ENCODE results near the gene MCF2L2. TPM values are rescaled to one million over a fixed set of nuclear protein-coding genes. Genes with fewer than 3 reads are reported as not detected.

Gene MCF2L2
- total and polyA plus RNA-seq, 2 donors (not counting 3 experiments of a cell fraction or from before 2014, with no cell fraction given) = 0.15 to 1.1 TPM

- FAIRE-seq = no peak
- Histone ChIP-seq H3K27ac (ENCODE audit: insufficient read depth, low read depth, low read length) (no peak overlapping the region), H4K20me1 (replicated peaks; ENCODE audit: control insufficient read depth, extremely low read depth, insufficient read depth, low read length) (no peaks in the 10 kb centered on the region), H3K36me3 (ENCODE audit: control insufficient read depth in 2 of 2, extremely low read depth in 1 of 2, insufficient read depth in 2 of 2, low read length in 2 of 2) (no peaks in the 10 kb centered on the region), H3K9me3 (replicated peaks; ENCODE audit: control insufficient read depth, insufficient read depth, low read length) (no peaks in the 10 kb centered on the region), H3K4me3 (replicated peaks in 1 of 3; ENCODE audit: insufficient read depth in 1 of 3, low read depth in 1 of 3, low read length in 3 of 3) (no peak overlapping the region), H3K9ac (replicated peaks; ENCODE audit: extremely low read depth, insufficient read depth, low read length) (no peak overlapping the region), H3K79me2 (ENCODE audit: control insufficient read depth, insufficient read depth, low read length) (no peaks in the 10 kb centered on the region), H3K4me1 (ENCODE audit: control insufficient read depth, extremely low read depth, insufficient read depth, low read length) (no peaks in the 10 kb centered on the region), H3K4me2 (ENCODE audit: insufficient read depth, low read length) (no peak overlapping the region), H3K9me1 (replicated peaks; ENCODE audit: control insufficient read depth, extremely low read depth, insufficient read depth, low read length) (no peaks in the 10 kb centered on the region), H3K27me3 (ENCODE audit: control insufficient read depth in 2 of 2, insufficient read depth in 2 of 2, low read length in 2 of 2) (peaks cover 6 to 14% of the 10 kb centered on the region in 2 experiments), H2AFZ (ENCODE audit: low read depth, low read length) (no peak overlapping the region)
- DNase-seq (ENCODE audit: low read depth, low spot score) = no peak
- TF ChIP-seq GATA2 (IDR thresholded peaks at IDR 0.05; ENCODE audit: insufficient read depth, insufficient read length, low read depth, low read length) = no peak
- TF ChIP-seq EZH2 (IDR thresholded peaks at IDR 0.05; ENCODE audit: borderline replicate concordance, low read depth, low read length, severe bottlenecking) = no peak
- ChIA-PET POLR2A (no interaction called here), CTCF (interaction anchor here (1.2 to 1.4 kb wide), 2 partner anchors 208 to 375 kb away, joined by 4 to 5 read pairs; no protein-coding TSS in a partner anchor)
- BruUV-seq (replicated peaks) = no TSS peak
- intact Hi-C loops (cut with micrococcal nuclease) (no loop called here), dilution Hi-C loops (cut with MboI; ENCODE audit: extremely low pct_ligation_motif_present, low sequenced_read_pairs) (no loop called here)
Observed at GRCh38 chr3:183392186-183393034, 36.0 kb downstream of the MCF2L2 start.

DNA sequence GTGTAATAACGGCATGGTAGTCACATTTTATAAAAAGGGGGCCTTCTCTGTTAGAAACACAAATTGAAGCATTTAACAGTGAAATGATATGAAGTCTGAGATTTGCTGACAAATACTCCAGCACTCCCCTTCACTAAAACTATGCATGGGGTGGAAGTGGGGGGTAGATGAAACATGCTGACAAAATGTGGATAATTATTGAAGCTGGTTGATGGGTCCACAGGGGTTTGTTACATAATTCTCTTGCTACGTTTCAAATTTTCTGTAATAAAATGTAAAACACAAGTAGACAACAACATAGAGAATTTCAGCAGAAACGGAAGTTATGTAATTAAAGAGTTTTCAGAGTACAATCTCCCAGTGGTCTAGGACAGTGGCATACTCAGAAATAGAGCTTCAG is 37.0 kb downstream of the MCF2L2 start:
- Histone ChIP-seq H3K9me1 (replicated peaks; ENCODE audit: control insufficient read depth, extremely low read depth, insufficient read depth, low read length) (no peaks in the 10 kb centered on the region), H3K9ac (replicated peaks; ENCODE audit: extremely low read depth, insufficient read depth, low read length) (no peak overlapping the region), H4K20me1 (replicated peaks; ENCODE audit: control insufficient read depth, extremely low read depth, insufficient read depth, low read length) (no peaks in the 10 kb centered on the region), H3K9me3 (replicated peaks; ENCODE audit: control insufficient read depth, insufficient read depth, low read length) (no peaks in the 10 kb centered on the region), H3K79me2 (ENCODE audit: control insufficient read depth, insufficient read depth, low read length) (no peaks in the 10 kb centered on the region), H3K4me1 (ENCODE audit: control insufficient read depth, extremely low read depth, insufficient read depth, low read length) (no peaks in the 10 kb centered on the region), H3K4me3 (replicated peaks in 1 of 3; ENCODE audit: insufficient read depth in 1 of 3, low read depth in 1 of 3, low read length in 3 of 3) (no peak overlapping the region), H3K27ac (ENCODE audit: insufficient read depth, low read depth, low read length) (no peak overlapping the region), H3K36me3 (ENCODE audit: control insufficient read depth in 2 of 2, extremely low read depth in 1 of 2, insufficient read depth in 2 of 2, low read length in 2 of 2) (no peaks in the 10 kb centered on the region), H2AFZ (ENCODE audit: low read depth, low read length) (no peak overlapping the region), H3K4me2 (ENCODE audit: insufficient read depth, low read length) (no peak overlapping the region), H3K27me3 (ENCODE audit: control insufficient read depth in 2 of 2, insufficient read depth in 2 of 2, low read length in 2 of 2) (peaks cover 4 to 10% of the 10 kb centered on the region in 2 experiments)
- CTCF ChIA-PET = interaction anchor here (1.1 to 1.4 kb wide), 3 partner anchors 88 to 376 kb away, joined by 4 to 5 read pairs (median 4); no protein-coding TSS in a partner anchor
- intact Hi-C loops (cut with micrococcal nuclease) (no loop called here), dilution Hi-C loops (cut with MboI; ENCODE audit: extremely low pct_ligation_motif_present, low sequenced_read_pairs) (no loop called here)
- TF ChIP-seq MAX (IDR thresholded peaks at IDR 0.05; ENCODE audit: insufficient read depth, insufficient read length) = no peak
- no peak for TF ChIP-seq CTCF (IDR thresholded peaks at IDR 0.05; ENCODE audit: extremely low read depth in 1 of 2, insufficient read depth in 1 of 2, low read depth in 1 of 2, low read length in 2 of 2)
- TF ChIP-seq GATA2 (IDR thresholded peaks at IDR 0.05; ENCODE audit: insufficient read depth, insufficient read length, low read depth, low read length) = no peak
- TF ChIP-seq JUN (IDR thresholded peaks at IDR 0.05; ENCODE audit: borderline replicate concordance, insufficient read depth, insufficient read length, low read depth) = no peak
- no peak for TF ChIP-seq FOS (IDR thresholded peaks at IDR 0.05; ENCODE audit: borderline replicate concordance, insufficient read depth, low read length)
- BruUV-seq (replicated peaks) = no TSS peak
- FAIRE-seq (no peak), DNase-seq (ENCODE audit: low read depth, low spot score) (no peak)
- POLR2A ChIA-PET = no interaction called here
